Activated CD4-positive, alpha-beta memory T cell treated with anti-CD3 and anti-CD28 coated beads for 36 hours (primary cell): ENCODE measurements around the gene SNRPA. TPM values are rescaled to one million over a fixed set of nuclear protein-coding genes. Genes with fewer than 3 reads are reported as not detected.

Source experiments
- CTCF ChIA-PET: fragments of 350-600 bp; sonication (Branson Sonifier 250); formaldehyde crosslinking; loops from one replicate; lab custom pipeline; 2021; ENCODE audit warnings: antibody characterized with exemption, inconsistent platforms; lab: Charles Lee
- POLR2A ChIA-PET: fragments of 350-600 bp; sonication (Branson Sonifier 250); formaldehyde crosslinking; loops from one replicate; lab custom pipeline; 2021; ENCODE audit warnings: antibody characterized with exemption; lab: Charles Lee
- DNase-seq: peaks from one replicate; pipeline ENCODE4 v3.0.0-alpha.2; 2020
- H3K27ac Mint-ChIP-seq: one replicate; pipeline ENCODE4 v1.8.0; 2021; ENCODE audit warnings: mixed read lengths
- H3K27me3 Mint-ChIP-seq: one replicate; pipeline ENCODE4 v1.8.0; 2021; ENCODE audit warnings: mixed read lengths
- H3K36me3 Mint-ChIP-seq: one replicate; pipeline ENCODE4 v1.8.0; 2021; ENCODE audit warnings: mixed read lengths
- H3K4me1 Mint-ChIP-seq: one replicate; pipeline ENCODE4 v1.8.0; 2021; ENCODE audit warnings: low read depth, mixed read lengths
- H3K4me3 Mint-ChIP-seq: one replicate; pipeline ENCODE4 v1.8.0; 2021; ENCODE audit warnings: mild to moderate bottlenecking, mixed read lengths
- H3K9me3 Mint-ChIP-seq: one replicate; pipeline ENCODE4 v1.8.0; 2021; ENCODE audit warnings: mixed read lengths
- intact Hi-C: fragments of 100-400 bp; cut with micrococcal nuclease; formaldehyde crosslinking; loops from one replicate; pipeline ENCODE4 v1.15.1; 2023
- total RNA-seq, 2 experiments: library from RNA; stranded (reverse); gene quantifications; one replicate each; pipeline ENCODE4 v1.2.3, GENCODE V29; 2021

Gene SNRPA
- total RNA-seq, 2 experiments from 2014 or later, result 241 to 253 TPM

DNA sequence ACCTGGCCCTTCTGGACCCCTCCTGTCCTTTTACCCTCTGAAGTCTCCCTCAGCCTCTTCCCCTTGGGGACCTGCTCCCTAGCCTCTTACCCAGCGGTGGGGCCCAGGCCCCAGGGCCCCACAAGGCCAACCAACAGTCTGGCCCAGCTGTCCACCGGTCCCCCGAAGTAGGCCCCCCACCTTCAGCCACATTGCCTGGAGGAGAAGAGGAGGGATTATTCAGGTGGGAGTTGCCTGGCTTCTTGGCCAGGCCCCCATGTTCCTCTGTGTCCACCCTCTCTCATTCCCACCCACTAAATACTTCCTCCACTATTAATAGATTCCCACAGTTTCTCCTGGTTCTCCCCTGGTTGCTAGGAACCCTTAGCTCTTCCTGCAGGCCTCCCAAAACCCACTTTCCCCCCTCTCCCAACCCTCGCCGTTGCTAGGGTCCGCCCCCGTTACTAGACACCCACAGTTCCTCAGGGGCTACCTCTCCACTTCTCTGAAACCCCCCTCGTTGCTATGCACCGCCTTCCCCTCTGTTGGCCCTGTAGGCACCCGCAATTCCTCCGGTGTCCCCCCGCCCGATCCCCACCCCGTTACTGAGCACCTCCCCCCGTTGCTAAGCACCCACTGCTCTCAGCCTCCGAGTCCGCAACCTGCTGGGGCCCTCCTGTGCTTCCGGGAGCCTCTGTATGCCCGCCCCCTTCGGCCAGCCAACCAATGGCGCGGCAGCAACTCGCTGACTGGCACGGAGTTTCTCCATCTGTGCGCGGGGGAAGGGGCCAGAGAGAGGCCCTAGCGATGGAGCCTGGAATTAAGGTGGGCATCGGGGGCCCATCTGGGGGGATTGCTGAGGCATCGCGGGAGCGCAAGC lies 36.3 kb upstream of the SNRPA start:
- POLR2A ChIA-PET, result no interaction called here
- Mint-ChIP-seq H3K36me3 (peaks cover 16% of the 10 kb centered on the region), H3K27me3 (no peaks in the 10 kb centered on the region), H3K27ac (peak overlapping the region; percentile 97), H3K9me3 (no peaks in the 10 kb centered on the region), H3K4me3 (peak overlapping the region; percentile 93), H3K4me1 (peaks cover 41% of the 10 kb centered on the region)
- CTCF ChIA-PET, result no interaction called here
- intact Hi-C loops, result loop anchor here (1.0 kb wide), 1 partner anchor 99 kb away; no protein-coding TSS in a partner anchor
- DNase-seq, result peak; percentile 97

DNA sequence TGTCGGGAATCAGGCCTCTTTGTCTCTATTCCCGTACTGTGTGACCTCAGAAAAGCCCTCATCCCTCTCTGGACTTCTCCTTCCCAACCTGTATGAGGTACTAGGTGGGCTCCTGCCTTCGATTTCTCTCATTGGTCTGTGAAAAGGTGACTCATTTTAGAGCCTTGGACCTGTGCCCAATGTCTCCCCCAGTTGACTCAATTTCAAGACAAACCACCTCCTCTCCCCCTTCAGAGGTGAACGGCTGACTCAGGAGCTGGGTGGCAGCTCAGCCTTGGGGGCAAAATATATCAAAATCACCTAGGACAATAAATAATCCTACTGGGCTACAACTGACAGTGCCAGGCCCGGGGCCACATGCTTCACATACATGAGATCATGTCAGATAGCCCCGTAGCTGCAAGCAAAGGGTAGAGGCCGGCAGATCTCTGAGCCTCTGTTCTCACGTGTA lies 34.9 kb upstream of the SNRPA start:
- Mint-ChIP-seq H3K27me3 (no peaks in the 10 kb centered on the region), H3K4me3 (peak overlapping the region; percentile 93), H3K9me3 (no peaks in the 10 kb centered on the region), H3K27ac (peak overlapping the region; percentile 97), H3K4me1 (peaks cover 53% of the 10 kb centered on the region), H3K36me3 (peaks cover 12% of the 10 kb centered on the region)
- POLR2A ChIA-PET, result interaction anchor here (1.0 to 2.4 kb wide), 8 partner anchors 25 to 89 kb away, joined by 3 to 16 read pairs (median 5); partner anchors contain the start of genes ACTMAP, NUMBL, RAB4B and SNRPA
- DNase-seq, result peak; percentile 85
- CTCF ChIA-PET, result interaction anchor here (1.3 to 1.7 kb wide), 6 partner anchors 9 to 103 kb away, joined by 3 to 11 read pairs (median 7); partner anchors contain the start of gene NUMBL
- intact Hi-C loops, result loop anchor here (1.0 kb wide), 8 partner anchors 8 to 681 kb away; partner anchors contain the start of genes ACTMAP, BCKDHA, EXOSC5 and NUMBL

DNA sequence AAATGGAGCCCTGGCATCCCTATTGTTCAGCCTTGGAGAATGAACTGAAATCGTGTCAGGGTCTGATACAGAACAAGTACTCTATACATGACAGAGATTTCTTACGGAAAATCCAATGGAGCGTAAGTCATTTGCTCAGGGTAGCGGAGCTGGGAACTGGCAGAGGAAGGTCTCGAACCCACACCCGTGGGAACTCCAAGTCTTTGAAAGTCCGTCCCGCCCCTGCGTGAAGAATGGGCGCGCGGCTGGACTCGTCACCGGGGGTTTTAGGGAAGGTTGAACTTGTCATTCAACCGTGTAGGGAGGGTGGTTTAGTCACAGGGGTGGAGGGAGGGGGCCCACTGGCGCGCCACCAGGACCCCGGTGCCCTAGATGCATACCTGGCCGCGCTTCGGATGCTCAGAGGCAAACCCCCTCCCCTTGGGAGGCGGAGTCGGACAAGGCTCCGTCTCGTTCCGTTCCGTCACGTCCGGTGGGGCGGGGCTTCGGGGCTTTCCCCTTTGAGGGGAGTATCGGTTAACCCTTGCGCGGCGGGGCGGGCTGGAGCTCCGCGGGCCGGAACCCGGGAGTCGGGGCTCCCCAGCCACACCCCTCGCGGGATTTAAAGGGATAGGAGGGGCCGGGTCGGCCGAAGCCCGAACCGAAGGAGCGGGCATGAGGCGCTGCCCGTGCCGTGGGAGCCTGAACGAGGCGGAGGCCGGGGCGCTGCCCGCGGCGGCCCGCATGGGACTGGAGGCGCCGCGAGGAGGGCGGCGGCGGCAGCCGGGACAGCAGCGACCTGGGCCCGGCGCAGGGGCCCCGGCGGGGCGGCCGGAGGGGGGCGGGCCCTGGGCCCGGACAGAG lies 34.3 kb upstream of the SNRPA start, which contains the start of the genes COQ8B and ITPKC:
TSS of gene COQ8B (minus strand) at position 405 of the 843 bp plus-strand sequence. CDS start 2,254 bp downstream, outside the sequence.
TSS of gene ITPKC (plus strand) at position 631 of the 843 bp plus-strand sequence. CDS start at position 655, 24 bp downstream.
- Mint-ChIP-seq H3K4me3 (peak within 1 kb of the TSS; percentile 93), H3K27me3 (no peaks in the 10 kb centered on the region), H3K4me1 (peaks cover 53% of the 10 kb centered on the region), H3K36me3 (peaks cover 9% of the 10 kb centered on the region), H3K9me3 (no peaks in the 10 kb centered on the region), H3K27ac (peak within 1 kb of the TSS; percentile 97)
- DNase-seq, result peak; percentile 100
- intact Hi-C loops, result loop anchor here (1.0 kb wide), 8 partner anchors 8 to 681 kb away; partner anchors contain the start of genes ACTMAP, BCKDHA, EXOSC5 and NUMBL
- POLR2A ChIA-PET, result interaction anchor here (1.0 to 2.4 kb wide), 11 partner anchors 26 to 111 kb away, joined by 3 to 16 read pairs (median 3); partner anchors contain the start of genes ACTMAP, NUMBL, RAB4B and SNRPA
- CTCF ChIA-PET, result interaction anchor here (0.6 to 1.7 kb wide), 11 partner anchors 9 to 103 kb away, joined by 3 to 11 read pairs (median 4); partner anchors contain the start of gene NUMBL

DNA sequence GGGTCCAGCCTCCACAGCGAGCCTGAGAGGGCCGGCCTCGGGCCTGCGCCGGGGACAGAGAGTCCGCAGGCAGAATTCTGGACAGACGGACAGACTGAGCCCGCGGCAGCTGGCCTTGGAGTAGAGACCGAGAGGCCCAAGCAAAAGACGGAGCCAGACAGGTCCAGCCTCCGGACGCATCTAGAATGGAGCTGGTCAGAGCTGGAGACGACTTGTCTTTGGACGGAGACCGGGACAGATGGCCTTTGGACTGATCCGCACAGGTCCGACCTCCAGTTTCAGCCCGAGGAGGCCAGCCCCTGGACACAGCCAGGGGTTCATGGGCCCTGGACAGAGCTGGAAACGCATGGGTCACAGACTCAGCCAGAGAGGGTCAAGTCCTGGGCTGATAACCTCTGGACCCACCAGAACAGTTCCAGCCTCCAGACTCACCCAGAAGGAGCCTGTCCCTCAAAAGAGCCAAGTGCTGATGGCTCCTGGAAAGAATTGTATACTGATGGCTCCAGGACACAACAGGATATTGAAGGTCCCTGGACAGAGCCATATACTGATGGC lies 33.6 kb upstream of the SNRPA start:
- Mint-ChIP-seq H3K4me3 (peak overlapping the region; percentile 83), H3K4me1 (peaks cover 60% of the 10 kb centered on the region), H3K27me3 (no peaks in the 10 kb centered on the region), H3K36me3 (peaks cover 8% of the 10 kb centered on the region), H3K27ac (peak overlapping the region; percentile 38), H3K9me3 (no peaks in the 10 kb centered on the region)
- CTCF ChIA-PET, result interaction anchor here (0.6 to 1.7 kb wide), 9 partner anchors 8 to 104 kb away, joined by 3 to 11 read pairs (median 5); no protein-coding TSS in a partner anchor
- POLR2A ChIA-PET, result interaction anchor here (1.0 to 2.4 kb wide), 8 partner anchors 27 to 112 kb away, joined by 3 to 16 read pairs (median 3); partner anchors contain the start of genes ACTMAP, RAB4B and SNRPA
- DNase-seq, result no peak
- intact Hi-C loops, result no loop called here

DNA sequence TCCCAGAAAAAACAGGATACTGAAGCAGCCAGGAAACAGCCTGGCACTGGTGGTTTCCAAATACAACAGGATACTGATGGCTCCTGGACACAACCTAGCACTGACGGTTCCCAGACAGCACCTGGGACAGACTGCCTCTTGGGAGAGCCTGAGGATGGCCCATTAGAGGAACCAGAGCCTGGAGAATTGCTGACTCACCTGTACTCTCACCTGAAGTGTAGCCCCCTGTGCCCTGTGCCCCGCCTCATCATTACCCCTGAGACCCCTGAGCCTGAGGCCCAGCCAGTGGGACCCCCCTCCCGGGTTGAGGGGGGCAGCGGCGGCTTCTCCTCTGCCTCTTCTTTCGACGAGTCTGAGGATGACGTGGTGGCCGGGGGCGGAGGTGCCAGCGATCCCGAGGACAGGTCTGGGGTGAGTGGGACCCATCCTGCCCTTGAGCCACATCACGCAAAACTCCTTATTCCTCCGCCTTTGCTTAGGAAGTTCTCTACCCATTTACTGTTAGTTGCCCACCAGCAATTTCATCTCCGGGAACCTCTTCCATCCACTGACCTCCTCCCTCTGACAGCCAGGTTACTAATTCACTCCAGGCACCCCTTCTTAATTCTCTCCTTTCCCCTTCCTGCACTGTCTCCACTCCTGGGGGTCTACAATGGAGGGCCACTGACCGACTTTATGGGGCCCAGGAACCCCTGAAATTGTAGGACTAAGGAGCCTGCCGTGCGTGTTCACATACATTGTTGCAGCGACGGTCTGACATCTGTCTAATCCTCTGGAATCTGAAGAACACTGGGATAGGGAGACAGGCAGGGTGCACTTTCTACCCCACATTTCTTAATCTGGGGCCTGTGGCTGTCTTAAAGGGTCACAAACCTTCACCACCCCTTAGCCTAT lies 32.9 kb upstream of the SNRPA start:
- Mint-ChIP-seq H3K36me3 (peaks cover 4% of the 10 kb centered on the region), H3K4me3 (peak overlapping the region; percentile 83), H3K27ac (peak overlapping the region; percentile 53), H3K27me3 (no peaks in the 10 kb centered on the region), H3K4me1 (peaks cover 59% of the 10 kb centered on the region), H3K9me3 (no peaks in the 10 kb centered on the region)
- POLR2A ChIA-PET, result interaction anchor here (1.1 to 2.4 kb wide), 3 partner anchors 33 to 60 kb away, joined by 3 to 16 read pairs (median 14); partner anchors contain the start of genes ACTMAP, RAB4B and SNRPA
- DNase-seq, result peak; percentile 21
- intact Hi-C loops, result no loop called here
- CTCF ChIA-PET, result interaction anchor here (1.3 to 1.4 kb wide), 2 partner anchors 56 to 83 kb away, joined by 3 read pairs; no protein-coding TSS in a partner anchor

DNA sequence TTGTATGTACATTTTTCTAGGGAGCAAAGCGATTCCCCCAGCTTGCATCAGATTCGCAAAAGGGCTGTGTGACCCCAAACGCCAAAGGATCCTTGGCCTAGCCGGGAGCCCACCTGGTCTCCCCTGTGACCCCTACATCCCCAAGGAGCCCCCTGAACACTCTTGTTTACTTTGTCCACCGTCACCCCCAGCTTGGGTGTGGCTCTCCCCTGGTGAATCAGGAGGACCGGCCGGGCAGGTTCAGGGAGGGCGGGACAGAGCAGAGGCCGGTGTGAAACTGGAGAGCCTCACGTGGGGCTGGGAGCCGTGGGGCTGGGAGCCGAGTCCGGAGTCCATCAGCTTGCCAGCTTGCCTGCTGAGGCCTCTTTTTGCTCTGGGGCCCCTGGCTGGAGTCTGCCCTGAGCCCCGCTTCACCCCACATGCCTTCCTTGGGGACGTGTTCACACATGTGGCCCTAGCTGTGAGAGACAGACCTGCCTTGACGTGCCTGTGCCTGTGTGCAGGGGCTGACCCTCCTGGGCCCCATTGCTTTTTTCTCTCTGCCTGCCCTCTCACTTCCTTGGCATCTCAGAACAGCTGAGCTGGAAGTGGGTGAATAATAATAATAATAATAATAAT lies 32.1 kb upstream of the SNRPA start:
- Mint-ChIP-seq H3K4me3 (peak overlapping the region; percentile 83), H3K27me3 (no peaks in the 10 kb centered on the region), H3K9me3 (no peaks in the 10 kb centered on the region), H3K27ac (peak overlapping the region; percentile 38), H3K4me1 (peaks cover 61% of the 10 kb centered on the region), H3K36me3 (peaks cover 10% of the 10 kb centered on the region)
- ChIA-PET CTCF (interaction anchor here (1.3 kb wide), 1 partner anchor 56 kb away, joined by 3 read pairs; no protein-coding TSS in a partner anchor), POLR2A (no interaction called here)
- intact Hi-C loops, result no loop called here
- peak; percentile 31 for DNase-seq

DNA sequence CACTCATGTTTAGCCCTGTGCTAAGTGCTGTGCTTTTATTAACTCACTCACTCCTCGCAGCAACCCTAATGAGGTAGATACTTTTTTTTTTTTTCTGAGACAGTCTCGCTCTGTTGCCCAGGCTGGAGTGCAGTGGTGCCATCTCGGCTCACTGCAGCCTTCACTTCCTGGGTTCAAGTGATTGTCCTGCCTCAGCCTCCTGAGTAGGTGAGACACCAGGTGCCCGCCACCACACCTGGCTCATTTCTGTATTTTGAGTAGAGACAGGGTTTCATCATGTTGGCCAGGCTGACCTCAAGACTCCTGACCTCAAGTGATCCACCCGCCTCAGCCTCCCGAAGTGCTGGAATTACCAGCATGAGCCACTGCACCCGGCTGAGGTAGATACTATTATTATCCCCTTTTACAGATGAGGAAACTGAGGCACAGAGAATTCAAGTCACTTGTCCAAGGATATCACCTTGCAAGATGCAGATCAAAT lies 31.5 kb upstream of the SNRPA start:
- intact Hi-C loops, result no loop called here
- Mint-ChIP-seq H3K36me3 (peaks cover 16% of the 10 kb centered on the region), H3K4me1 (peaks cover 64% of the 10 kb centered on the region), H3K27ac (no peak overlapping the region), H3K4me3 (peak overlapping the region; percentile 83), H3K9me3 (no peaks in the 10 kb centered on the region), H3K27me3 (no peaks in the 10 kb centered on the region)
- POLR2A ChIA-PET, result no interaction called here
- CTCF ChIA-PET, result interaction anchor here (1.3 kb wide), 1 partner anchor 57 kb away, joined by 3 read pairs; no protein-coding TSS in a partner anchor
- DNase-seq, result no peak

DNA sequence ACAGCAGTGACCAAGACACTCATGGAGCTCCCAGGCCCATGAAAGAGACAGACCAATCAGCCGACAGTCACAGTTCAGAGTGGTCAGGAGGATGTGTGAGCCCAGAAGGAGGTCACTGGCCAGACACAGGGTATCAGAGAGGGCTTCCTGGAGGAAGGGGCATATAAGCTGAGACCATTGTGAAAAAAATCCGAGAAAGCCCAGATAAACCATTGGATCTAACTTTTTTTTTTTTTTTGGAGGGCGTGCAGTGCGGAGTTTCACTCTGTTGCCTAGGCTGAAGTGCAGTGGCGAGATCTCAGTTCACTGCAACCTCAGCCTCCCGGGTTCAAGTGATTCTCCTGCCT lies 29.9 kb upstream of the SNRPA start:
- H3K27ac Mint-ChIP-seq, result no peak overlapping the region
- no peak overlapping the region for H3K4me3 Mint-ChIP-seq
- no peak for DNase-seq
- POLR2A ChIA-PET, result interaction anchor here (0.6 kb wide), 1 partner anchor 36 kb away, joined by 3 read pairs; no protein-coding TSS in a partner anchor
- intact Hi-C loops, result no loop called here
- CTCF ChIA-PET, result interaction anchor here (0.9 to 1.1 kb wide), 2 partner anchors 87 to 98 kb away, joined by 4 to 7 read pairs; no protein-coding TSS in a partner anchor
- peaks cover 60% of the 10 kb centered on the region for H3K4me1 Mint-ChIP-seq
- no peaks in the 10 kb centered on the region for H3K27me3 Mint-ChIP-seq
- no peaks in the 10 kb centered on the region for H3K9me3 Mint-ChIP-seq
- peaks cover 20% of the 10 kb centered on the region for H3K36me3 Mint-ChIP-seq

DNA sequence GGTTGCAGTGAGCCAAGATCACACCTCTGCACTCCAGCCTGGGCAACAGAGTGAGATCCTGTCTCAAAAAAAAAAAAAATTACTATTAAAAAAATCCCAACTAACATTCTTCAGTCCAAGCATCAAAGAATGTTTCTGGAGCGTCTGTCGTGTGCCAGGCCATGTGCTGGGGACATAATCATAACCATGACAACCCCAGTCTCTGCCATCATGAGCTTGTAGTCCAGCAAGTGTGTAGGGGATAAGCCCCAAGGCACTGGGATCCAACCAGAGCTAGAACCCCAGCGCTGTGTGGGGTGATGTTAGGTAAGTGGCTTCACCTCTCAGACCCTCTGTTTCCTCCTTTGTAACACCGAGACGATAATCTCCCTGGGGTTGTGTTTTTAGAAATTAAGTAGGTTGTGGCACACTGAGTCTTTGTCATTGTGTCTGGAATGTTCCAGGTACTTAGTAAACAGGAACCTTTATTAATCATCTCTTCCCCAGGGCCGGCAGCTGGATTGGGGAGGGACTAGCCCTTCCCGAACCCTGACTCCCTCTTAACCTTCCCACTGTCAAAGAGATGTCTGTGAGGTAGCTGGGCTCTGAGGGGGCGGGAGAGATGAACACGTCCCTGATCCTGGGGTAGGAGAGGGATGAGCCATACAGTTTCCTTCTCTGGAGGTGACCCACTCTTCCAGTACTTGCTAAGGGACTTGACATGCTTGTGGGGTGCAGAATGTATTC lies 28.9 kb upstream of the SNRPA start:
- peak overlapping the region; percentile 56 for H3K27ac Mint-ChIP-seq
- peaks cover 57% of the 10 kb centered on the region for H3K4me1 Mint-ChIP-seq
- H3K4me3 Mint-ChIP-seq, result no peak overlapping the region
- intact Hi-C loops, result no loop called here
- no peaks in the 10 kb centered on the region for H3K27me3 Mint-ChIP-seq
- POLR2A ChIA-PET, result no interaction called here
- no peaks in the 10 kb centered on the region for H3K9me3 Mint-ChIP-seq
- no peak for DNase-seq
- CTCF ChIA-PET, result interaction anchor here (0.9 to 1.1 kb wide), 2 partner anchors 88 to 97 kb away, joined by 4 to 7 read pairs; no protein-coding TSS in a partner anchor
- H3K36me3 Mint-ChIP-seq, result peaks cover 26% of the 10 kb centered on the region
